Prostate gland (tissue), 2 donors: Measurements from ENCODE around the gene CAV3.

ENCODE experiments used
- CTCF ChIP-seq, 4 experiments: fragments of 200-600 bp in 2 of 4; fragments of 450-650 bp in 2 of 4; sonication (generic) in 2 of 4; IDR thresholded peaks; 1 replicate in 3 of 4; 2 replicates in 1 of 4; pipeline ENCODE4 v1.5.1; 2016 to 2019; ENCODE audit warnings: antibody characterized with exemption in 4 of 4, mild to moderate bottlenecking in 2 of 4, moderate library complexity in 2 of 4
- POLR2A ChIP-seq: fragments of 450-650 bp; IDR thresholded peaks from one replicate; pipeline ENCODE4 v1.6.1; 2016; ENCODE audit warnings: antibody characterized with exemption, mild to moderate bottlenecking
- POLR2AphosphoS5 ChIP-seq: sonication (generic); formaldehyde crosslinking; IDR thresholded peaks from one replicate; pipeline ENCODE4 v1.6.1; 2017; ENCODE audit warnings: antibody characterized with exemption

- TF ChIP-seq POLR2AphosphoS5 (no peak), POLR2A (no peak), CTCF (IDR thresholded peaks at IDR 0.05) (no peak)
Measured at GRCh38 chr3:8760091-8760490, 26.5 kb downstream of the CAV3 start.
